HG03139 (cell line): ENCODE data around the gene KCNH6.
A peak's percentile ranks its signal among the peaks of the same experiment; 100 is the strongest.

ENCODE experiments used
- ATAC-seq: cut with Tn5 transposase; IDR thresholded peaks from one replicate; pipeline ENCODE4 v1.9.1; 2021; ENCODE audit not compliant: unreplicated experiment

Gene KCNH6, protein sequence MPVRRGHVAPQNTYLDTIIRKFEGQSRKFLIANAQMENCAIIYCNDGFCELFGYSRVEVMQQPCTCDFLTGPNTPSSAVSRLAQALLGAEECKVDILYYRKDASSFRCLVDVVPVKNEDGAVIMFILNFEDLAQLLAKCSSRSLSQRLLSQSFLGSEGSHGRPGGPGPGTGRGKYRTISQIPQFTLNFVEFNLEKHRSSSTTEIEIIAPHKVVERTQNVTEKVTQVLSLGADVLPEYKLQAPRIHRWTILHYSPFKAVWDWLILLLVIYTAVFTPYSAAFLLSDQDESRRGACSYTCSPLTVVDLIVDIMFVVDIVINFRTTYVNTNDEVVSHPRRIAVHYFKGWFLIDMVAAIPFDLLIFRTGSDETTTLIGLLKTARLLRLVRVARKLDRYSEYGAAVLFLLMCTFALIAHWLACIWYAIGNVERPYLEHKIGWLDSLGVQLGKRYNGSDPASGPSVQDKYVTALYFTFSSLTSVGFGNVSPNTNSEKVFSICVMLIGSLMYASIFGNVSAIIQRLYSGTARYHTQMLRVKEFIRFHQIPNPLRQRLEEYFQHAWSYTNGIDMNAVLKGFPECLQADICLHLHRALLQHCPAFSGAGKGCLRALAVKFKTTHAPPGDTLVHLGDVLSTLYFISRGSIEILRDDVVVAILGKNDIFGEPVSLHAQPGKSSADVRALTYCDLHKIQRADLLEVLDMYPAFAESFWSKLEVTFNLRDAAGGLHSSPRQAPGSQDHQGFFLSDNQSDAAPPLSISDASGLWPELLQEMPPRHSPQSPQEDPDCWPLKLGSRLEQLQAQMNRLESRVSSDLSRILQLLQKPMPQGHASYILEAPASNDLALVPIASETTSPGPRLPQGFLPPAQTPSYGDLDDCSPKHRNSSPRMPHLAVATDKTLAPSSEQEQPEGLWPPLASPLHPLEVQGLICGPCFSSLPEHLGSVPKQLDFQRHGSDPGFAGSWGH

DNA sequence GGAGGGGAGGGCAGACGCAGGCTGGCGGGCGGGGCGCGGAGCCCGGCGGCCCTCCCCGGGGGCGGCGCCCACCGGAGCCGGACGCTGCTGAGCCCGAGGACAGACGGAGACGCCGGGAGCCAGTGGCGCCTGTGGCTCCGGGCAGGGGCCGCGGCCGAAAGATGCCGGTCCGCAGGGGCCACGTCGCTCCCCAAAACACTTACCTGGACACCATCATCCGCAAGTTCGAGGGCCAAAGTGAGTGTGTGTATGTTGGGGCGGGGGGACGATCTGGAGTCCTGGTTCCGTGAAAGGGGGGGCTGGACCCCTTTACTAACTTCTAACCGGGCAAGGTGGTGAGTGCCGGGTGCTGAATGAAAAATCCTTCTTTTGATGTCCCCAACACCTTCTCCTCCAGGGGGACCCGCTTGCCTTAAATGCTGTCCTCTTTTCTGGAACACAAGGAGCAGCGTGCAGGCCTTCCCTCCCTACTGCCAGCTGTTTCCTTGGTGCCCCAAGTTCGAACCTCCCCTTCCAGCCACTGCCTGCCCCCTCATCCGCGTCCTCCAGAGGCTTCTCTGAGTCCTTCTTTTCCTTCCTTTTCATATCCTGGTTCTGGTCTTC, at the start of gene KCNH6:
KCNH6 (plus strand) TSS at position 106 of the 603 bp plus-strand sequence; CDS start at position 162, 56 bp downstream.
- no peak for ATAC-seq

DNA sequence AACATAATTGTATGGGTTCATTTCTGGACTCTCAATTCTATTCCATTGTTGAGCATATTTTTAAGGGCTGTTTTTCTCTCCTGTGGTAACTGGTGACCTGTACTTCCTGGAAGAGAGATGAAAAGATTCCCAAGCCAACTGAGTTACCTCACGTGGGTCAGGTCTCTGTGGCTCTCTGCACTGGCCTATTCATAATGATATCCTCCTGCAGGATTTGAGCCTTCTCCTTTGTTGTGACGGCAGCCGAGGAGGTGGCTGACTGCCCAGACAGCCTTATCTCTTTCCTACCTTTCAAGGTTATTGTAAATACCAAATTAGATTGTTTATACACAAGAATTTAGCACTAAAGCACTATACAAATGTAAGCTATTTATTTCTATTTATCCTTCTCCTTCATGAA, 49.0 kb upstream of the KCNH6 start:
- no peak for ATAC-seq

DNA sequence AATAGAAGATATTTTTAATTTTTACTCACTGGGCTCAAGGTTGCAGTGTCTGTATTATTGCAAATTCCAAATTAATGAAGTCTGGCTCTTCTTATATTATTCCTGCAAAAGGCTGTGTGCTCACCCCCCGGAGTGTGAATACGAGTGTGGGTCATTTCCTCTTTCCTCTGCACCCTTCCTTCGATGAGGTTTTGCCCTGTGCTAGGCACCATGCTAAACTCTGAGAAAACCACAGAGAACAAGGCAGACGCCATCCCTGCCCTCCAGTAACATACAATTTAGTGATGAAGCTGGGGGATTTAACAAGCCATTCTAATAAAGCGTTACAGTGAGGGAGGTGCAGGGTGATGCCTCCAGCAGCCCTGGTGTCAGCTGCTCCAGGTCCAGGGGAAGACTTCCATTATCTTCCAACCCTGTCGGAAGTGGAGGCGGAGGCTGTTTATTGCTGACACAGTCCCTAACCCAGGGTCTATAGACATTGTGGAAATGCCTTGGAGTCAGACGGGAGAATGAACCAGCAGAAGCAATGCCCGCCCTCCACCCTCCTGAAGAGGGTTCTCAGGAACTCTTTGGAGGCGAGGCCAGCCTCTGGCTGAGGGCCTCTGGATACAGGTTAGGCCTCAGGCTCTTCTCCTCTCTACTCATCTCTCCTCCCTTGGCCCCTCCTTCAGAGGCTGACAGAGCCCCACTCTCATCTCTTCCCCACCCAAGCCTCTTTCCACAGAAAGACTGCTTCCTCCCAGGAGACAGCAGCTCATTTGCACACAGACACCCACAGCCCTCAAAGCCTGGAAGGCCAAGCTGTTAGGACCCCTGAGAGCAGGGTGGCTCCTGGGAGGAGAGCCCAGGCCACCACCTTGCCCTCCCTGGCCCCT, 48.3 kb upstream of the KCNH6 start:
- no peak for ATAC-seq

DNA sequence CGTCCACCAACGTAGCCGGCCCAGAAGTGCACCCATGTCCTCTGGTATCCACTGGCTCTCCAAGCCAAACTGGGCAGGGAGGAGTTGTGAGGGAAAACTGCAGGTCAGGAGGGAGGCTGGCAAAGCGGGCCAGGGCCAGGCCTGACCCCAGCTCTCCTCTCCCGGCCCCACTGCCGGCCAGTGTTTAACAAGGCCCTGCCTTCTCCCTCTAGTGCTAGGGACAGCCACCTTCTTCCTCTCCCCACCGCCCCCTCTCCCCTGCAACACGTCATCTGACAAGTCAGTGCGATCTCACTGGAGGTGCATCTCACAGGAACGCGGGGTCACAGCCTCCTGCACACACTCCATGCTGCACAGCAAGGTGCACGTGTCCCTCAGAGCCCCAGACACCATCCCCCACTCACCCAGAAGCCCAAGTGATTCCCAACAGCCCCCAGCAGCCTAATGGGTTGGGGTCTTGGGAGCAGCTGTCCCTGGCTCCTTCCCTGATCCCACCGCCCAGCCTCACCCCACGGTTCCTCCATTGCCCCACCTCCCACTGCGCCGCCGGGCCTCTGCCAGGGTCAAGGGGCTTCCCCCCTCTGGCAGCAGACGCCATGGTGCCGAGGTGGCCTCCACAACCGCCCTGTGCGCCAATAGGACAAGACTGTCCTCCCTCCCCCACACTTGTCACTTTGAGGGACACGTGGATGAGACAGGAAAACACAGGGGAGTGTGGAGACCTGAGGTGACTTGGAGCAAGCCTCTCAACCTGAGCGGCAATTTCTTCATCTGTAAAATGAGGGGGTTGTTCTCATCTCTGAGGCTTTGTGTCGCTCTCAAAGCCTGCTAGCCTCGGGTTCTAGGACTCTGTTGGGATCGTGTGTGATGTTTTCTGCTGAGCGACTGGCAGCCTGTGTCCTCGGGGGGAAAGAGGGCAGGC, 47.4 kb upstream of the KCNH6 start:
- no peak for ATAC-seq

DNA sequence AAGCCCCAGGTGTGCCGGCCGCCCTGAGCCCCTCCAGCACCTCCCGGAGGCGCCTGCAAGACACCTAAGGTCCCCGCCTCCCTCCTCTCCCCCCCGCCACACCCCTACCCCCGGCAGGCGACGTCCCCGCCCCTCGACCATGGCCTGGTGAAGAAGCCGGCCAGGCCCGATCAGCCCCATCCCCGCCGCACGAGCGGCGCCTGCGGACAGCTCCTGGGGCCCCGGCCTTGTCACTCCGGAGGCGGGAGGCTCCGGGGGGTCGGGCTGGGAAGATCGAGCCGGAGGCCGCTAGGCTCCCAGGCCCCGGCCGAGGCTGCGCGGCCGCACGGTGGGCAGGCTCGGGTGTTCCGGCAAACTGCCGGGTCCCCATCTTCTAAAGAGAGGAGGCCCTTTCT, 46.7 kb upstream of the KCNH6 start:
- no peak for ATAC-seq

DNA sequence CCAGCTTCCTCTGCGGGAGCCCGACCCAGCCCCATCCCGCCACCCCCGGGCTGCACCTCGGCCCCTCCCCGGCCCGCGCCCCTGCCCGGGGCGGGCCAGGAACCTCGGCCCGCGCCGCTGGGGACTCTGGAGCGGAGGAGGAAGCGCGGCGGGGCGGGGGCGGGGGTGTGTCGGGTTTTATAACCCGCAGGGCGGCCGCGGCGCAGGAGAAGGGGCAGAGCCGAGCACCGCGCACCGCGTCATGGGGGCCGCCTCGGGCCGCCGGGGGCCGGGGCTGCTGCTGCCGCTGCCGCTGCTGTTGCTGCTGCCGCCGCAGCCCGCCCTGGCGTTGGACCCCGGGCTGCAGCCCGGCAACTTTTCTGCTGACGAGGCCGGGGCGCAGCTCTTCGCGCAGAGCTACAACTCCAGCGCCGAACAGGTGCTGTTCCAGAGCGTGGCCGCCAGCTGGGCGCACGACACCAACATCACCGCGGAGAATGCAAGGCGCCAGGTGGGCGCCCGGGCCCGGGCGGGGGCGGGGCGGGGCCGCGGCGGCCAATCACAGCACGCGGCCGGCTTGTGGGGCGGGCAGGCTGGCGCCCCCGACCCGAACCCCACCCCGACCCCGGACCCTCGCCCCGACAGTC, 46.2 kb upstream of the KCNH6 start, which contains the start of gene ACE:
ACE (plus strand) TSS at position 208 of the 626 bp plus-strand sequence; CDS start at position 242, 34 bp downstream.
- ATAC-seq: no peak

DNA sequence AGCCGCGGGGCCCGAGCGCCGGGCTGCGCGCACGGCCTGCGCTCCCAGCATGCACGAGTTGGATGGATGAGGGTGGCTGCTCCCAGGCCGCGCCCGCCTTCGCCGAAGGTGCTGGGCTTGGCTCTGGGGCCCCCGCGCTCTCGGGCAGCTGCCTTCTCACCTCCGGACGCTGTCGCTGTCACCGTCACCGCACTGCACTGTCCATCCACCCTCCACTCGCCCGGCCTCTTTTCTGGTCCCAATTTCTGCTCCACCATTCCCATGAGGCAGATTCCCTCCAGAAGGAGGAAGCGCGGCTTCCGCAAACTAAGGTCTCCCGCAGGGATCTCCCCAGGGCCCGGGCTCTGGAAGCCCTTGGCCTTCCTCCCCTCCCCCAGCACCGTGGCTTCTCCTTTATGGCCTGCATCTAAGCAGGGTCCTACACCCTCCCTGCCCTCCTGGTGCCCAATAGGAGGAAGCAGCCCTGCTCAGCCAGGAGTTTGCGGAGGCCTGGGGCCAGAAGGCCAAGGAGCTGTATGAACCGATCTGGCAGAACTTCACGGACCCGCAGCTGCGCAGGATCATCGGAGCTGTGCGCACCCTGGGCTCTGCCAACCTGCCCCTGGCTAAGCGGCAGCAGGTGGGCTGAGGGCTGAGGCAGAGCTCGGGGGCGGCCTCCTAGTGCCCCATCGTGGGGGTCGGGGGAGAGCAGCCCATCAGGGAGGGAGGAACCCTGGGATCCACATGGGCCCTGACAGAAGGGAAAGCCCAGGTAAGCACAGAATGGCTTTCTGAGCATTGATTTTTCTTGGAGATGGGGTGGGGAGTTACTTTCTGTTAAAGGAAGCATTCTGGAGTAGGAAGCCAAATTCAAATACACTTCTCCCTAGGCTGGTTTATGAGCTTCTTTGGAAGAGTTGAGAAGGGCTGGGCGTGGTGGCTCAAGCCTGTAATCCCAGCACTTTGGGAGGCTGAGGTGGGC, 45.4 kb upstream of the KCNH6 start:
- no peak for ATAC-seq

DNA sequence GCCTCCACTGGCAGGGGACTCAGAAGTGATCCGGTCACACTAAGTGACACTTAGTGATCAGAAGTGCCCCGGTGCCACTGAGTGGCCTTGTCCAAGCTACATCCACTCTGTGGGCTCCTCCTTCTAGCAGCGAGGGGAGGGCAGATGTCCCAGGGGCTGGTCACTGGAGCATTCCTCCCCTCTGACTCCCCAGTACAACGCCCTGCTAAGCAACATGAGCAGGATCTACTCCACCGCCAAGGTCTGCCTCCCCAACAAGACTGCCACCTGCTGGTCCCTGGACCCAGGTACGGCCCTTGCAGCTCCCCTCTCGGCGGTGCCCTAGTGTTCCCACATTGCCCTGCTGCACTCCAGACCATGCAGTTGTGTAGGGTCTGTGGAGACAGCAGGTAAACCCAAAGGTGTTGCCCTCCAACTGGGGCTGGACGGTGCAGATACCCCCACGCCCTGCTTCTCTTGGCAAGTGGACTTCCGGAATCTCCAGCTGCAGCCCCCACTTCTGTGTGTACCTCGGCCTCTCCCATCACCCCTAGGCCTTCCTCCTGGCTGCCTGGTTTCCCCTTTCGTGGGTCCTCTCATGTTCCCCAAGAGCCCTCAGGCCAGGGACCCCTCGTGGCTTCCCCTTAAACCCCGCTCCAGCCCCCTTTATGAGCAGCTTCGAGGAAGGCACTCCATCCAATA, 44.2 kb upstream of the KCNH6 start:
- ATAC-seq: peak; percentile 70

DNA sequence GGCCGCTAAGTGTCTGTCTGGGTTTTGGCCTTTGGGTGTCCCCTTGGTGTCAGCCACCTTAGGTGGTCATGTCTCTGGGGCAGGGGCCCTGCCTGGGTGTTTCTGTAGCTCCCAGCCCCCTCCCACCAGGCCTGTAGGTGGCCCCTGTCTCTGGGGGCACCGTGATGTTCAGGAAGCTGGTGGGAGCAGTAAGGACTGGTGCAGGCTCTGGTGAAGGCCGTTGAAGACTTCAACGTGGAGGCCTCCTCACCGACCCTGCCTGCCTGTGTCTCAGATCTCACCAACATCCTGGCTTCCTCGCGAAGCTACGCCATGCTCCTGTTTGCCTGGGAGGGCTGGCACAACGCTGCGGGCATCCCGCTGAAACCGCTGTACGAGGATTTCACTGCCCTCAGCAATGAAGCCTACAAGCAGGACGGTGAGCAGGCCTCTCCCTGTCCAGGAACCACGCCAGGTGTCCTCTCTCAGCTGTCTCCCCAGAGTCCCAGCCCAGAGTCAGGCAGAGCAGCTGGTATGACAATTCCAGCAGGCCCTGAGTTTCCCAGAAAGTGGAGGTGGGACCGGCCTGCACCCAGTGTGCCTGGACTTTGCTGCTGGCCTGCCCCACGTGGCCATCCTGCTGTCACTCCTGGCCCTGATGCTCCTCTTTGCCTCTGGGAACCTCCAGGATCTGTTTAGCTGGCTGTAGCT, 43.5 kb upstream of the KCNH6 start:
- ATAC-seq: no peak

DNA sequence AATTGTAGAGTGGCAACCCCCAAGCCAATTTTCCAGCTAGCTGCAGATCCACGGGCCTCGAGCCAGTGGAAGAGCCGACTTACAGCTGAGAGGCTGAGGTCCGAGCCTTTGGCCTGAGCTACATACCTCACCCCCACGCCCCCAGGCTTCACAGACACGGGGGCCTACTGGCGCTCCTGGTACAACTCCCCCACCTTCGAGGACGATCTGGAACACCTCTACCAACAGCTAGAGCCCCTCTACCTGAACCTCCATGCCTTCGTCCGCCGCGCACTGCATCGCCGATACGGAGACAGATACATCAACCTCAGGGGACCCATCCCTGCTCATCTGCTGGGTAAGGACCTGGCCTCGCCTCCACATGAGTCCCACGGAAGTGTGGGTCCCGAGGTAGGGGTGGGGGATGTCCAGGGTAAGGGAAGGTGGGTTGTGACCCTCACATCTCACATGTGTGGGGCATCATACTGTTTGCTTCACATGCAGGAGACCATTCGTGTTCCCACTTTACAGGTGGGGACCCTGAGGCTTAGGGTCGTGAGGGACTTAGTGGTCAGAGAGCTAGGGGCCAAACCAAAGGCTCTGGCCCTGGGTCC, 42.9 kb upstream of the KCNH6 start:
- ATAC-seq: no peak

DNA sequence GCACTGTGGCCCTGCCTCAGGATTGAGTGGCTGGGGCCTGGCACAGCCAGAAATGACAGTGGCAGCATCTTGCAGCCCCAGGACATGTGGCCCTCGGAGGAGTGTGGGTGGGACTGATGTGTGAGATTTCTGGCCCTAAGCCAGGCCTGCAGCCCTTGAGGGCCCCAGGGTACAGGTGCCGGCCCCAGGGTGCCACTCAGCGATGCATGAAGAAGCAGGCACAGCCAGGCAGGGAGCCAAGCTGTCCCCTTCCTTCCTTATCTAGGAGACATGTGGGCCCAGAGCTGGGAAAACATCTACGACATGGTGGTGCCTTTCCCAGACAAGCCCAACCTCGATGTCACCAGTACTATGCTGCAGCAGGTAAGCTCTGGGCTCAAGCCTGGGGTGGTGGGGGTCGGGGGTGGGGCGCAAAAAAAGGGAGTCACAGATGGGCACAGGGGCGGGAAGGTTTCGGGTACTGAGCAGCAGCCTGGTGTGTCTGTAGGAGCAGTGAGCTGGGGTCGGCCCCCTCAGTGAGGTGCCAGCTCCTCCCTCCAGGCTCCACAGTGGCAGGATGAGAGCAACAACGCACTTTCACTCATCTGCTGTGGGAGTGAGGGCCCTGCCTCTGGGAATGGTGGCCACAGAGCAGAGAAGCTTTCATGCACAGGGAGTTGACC, 42.2 kb upstream of the KCNH6 start:
- no peak for ATAC-seq

DNA sequence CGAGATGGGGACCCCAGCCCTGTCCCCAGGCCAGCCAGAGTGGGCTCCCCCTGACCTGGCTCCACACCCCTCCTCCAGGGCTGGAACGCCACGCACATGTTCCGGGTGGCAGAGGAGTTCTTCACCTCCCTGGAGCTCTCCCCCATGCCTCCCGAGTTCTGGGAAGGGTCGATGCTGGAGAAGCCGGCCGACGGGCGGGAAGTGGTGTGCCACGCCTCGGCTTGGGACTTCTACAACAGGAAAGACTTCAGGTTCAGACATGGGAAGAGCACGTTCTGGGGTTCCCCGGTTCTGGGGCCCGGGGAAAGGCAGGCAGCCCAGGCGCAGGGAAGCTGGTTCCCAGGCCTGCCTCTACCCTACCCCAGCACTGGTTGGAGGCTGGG, 41.7 kb upstream of the KCNH6 start:
- no peak for ATAC-seq

DNA sequence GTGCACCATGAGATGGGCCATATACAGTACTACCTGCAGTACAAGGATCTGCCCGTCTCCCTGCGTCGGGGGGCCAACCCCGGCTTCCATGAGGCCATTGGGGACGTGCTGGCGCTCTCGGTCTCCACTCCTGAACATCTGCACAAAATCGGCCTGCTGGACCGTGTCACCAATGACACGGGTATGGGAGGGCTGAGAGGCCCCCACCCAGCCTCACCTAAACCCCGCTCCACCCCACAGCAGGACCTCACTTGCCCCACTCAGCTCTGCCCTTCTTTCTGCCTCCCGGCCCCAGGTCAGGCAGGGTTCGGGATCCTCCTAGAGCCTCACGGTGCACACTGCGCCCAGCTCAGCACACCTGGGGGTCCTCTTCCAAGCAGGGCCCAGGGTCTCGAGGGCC, 40.6 kb upstream of the KCNH6 start:
- ATAC-seq: no peak

DNA sequence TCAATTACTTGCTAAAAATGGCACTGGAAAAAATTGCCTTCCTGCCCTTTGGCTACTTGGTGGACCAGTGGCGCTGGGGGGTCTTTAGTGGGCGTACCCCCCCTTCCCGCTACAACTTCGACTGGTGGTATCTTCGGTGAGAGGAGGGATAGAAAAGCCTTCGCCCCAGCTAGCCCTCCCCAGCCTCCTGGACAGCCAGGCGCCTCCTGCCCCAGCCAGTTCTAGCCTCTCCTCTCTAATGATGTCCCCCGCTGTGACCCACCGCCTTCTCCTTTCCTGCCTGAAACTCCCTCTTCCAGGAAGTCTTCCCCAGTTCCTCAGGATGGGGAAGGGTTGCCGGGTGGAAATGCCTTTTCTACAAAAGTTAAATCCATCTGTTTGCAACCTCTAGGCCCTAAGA, 40.1 kb upstream of the KCNH6 start:
- no peak for ATAC-seq

DNA sequence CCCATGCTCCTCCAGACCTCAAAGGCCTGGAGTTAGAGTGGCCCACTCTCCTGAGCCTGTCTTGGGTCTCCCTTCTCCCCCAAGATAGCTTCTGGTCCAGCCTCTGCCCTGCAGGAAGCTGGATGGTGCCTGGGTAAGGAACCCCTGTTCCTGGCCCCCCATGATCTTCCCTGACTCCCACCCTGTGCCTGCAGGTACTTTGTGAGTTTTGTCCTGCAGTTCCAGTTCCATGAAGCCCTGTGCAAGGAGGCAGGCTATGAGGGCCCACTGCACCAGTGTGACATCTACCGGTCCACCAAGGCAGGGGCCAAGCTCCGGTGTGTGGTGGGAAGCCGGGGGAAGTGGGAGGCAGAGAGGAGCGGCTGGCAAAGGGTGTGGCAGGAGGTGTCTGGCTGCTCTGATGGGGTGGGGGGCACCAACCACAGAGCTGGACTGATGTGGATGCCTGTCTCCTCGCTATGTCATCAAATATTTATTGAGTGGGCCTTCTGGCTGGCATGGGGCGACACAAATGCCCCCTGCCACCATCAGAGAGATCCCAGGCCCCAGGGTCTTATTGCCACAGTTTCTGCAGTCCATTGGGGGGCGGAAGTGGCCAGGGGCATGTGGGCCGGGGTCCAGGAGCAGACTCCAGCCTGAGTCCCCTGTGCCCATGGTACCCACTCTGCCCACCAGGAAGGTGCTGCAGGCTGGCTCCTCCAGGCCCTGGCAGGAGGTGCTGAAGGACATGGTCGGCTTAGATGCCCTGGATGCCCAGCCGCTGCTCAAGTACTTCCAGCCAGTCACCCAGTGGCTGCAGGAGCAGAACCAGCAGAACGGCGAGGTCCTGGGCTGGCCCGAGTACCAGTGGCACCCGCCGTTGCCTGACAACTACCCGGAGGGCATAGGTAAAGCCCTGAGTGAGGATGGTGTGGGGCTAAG, 39.2 kb upstream of the KCNH6 start:
- no peak for ATAC-seq
